HepG2 (cell line): ENCODE measurements around the gene MMP24OS. TPM values are rescaled to one million over a fixed set of nuclear protein-coding genes. Genes with fewer than 3 reads are reported as not detected.

ENCODE experiments used
- CTCF ChIP-seq: sonication (generic); formaldehyde crosslinking; IDR thresholded peaks from 2 replicates; pipeline ENCODE4 v1.5.0; 2020; ENCODE audit warnings: mild to moderate bottlenecking, missing genetic modification reagents, moderate library complexity
- HNRNPH1 ChIP-seq: fragments of 200-400 bp; formaldehyde crosslinking; optimal IDR thresholded peaks from 2 replicates; pipeline ENCODE3; 2017; ENCODE audit warnings: mild to moderate bottlenecking, low read depth, low read length
- KMT2B ChIP-seq: IDR thresholded peaks from 2 replicates; pipeline ENCODE4 v1.6.1; 2016; ENCODE audit warnings: missing genetic modification reagents, missing compliant biosample characterization
- NFYC ChIP-seq: IDR thresholded peaks from 2 replicates; pipeline ENCODE4 v1.6.1; 2016; ENCODE audit warnings: missing genetic modification reagents, missing compliant biosample characterization
- SMARCE1 ChIP-seq: fragments of 450-650 bp; IDR thresholded peaks from 2 replicates; pipeline ENCODE4 v1.6.1; 2017; ENCODE audit warnings: borderline replicate concordance
- SMYD3 ChIP-seq: sonication (generic); formaldehyde crosslinking; IDR thresholded peaks from 2 replicates; pipeline ENCODE4 v1.8.1; 2023; ENCODE audit warnings: mild to moderate bottlenecking, missing genetic modification reagents
- SNAPC4 ChIP-seq: sonication (generic); formaldehyde crosslinking; IDR thresholded peaks from 2 replicates; pipeline ENCODE4 v1.4.0; 2020; ENCODE audit warnings: mild to moderate bottlenecking, missing genetic modification reagents
- ZBTB42 ChIP-seq: sonication (generic); formaldehyde crosslinking; IDR thresholded peaks from 2 replicates; pipeline ENCODE4 v1.5.0; 2020; ENCODE audit warnings: mild to moderate bottlenecking, missing genetic modification reagents
- ZFP1 ChIP-seq: IDR thresholded peaks from 2 replicates; pipeline ENCODE4 v1.6.1; 2016
- ZNF460 ChIP-seq: sonication (generic); formaldehyde crosslinking; IDR thresholded peaks from 2 replicates; pipeline ENCODE4 v1.5.1; 2020; ENCODE audit warnings: missing genetic modification reagents, mild to moderate bottlenecking, borderline replicate concordance
- ZNF777 ChIP-seq: sonication (generic); formaldehyde crosslinking; IDR thresholded peaks from 2 replicates; pipeline ENCODE4 v1.4.0; 2020; ENCODE audit warnings: missing genetic modification reagents
- ZSCAN5A ChIP-seq: sonication (generic); formaldehyde crosslinking; IDR thresholded peaks from 2 replicates; pipeline ENCODE4 v1.8.0; 2022; ENCODE audit warnings: mild to moderate bottlenecking, missing genetic modification reagents, borderline replicate concordance
- polyA plus RNA-seq, 8 experiments: library from polyadenylated mRNA; depleted of rRNA in 3 of 8; stranded (reverse) in 7 of 8; unstranded in 1 of 8; fragments of >200 nt; fragmentation: Illumina TruSeq in 4 of 8; extraction: Trizol in 4 of 8; gene quantifications; 2 replicates each; pipeline versions ENCODE4 v1.2.1 to v1.2.3, GENCODE V29; 2011 to 2016; ENCODE audit warnings: low read depth in 4 of 8, missing spikeins in 1 of 8, mixed read lengths in 1 of 8; ENCODE audit not compliant: insufficient read depth in 1 of 8
- total RNA-seq, 5 experiments: library from RNA; depleted of rRNA; stranded (reverse); fragments of >200 nt; fragmentation: Illumina TruSeq; extraction: Trizol; gene quantifications; 2 replicates each; pipeline ENCODE4 v1.2.3, GENCODE V29; 2016; ENCODE audit warnings: low read depth in 1 of 5
- TF ChIP-seq, protein P1 (sequence below): fragments of 450-650 bp; IDR thresholded peaks from 2 replicates; pipeline ENCODE4 v1.6.1; 2017; ENCODE audit warnings: mild to moderate bottlenecking
- TF ChIP-seq, protein P2 (sequence below): sonication (generic); formaldehyde crosslinking; IDR thresholded peaks from 2 replicates; pipeline ENCODE4 v1.4.0; 2020; ENCODE audit warnings: missing genetic modification reagents
- TF ChIP-seq, protein P3 (sequence below): sonication (generic); formaldehyde crosslinking; IDR thresholded peaks from 2 replicates; pipeline ENCODE4 v1.5.0; 2020; ENCODE audit warnings: missing genetic modification reagents, mild to moderate bottlenecking, borderline replicate concordance

The MMP24OS gene
- total and polyA plus RNA-seq, 2 of the 13 experiments (the other 11 are each of a cell fraction or from before 2014, with no cell fraction given): 6.0 to 8.5 TPM

- TF ChIP-seq SNAPC4 (CRISPR knock-in tag) (no peak), ZSCAN5A (no peak), ZNF460 (no peak), SMYD3 (CRISPR knock-in tag) (no peak), HNRNPH1 (no peak), ZFP1 (CRISPR knock-in tag) (no peak), ZNF777 (CRISPR knock-in tag) (no peak), CTCF (CRISPR knock-in tag) (no peak), NFYC (CRISPR knock-in tag) (no peak), KMT2B (CRISPR knock-in tag) (no peak), SMARCE1 (no peak), ZBTB42 (no peak)
- TF ChIP-seq, protein P1, sequence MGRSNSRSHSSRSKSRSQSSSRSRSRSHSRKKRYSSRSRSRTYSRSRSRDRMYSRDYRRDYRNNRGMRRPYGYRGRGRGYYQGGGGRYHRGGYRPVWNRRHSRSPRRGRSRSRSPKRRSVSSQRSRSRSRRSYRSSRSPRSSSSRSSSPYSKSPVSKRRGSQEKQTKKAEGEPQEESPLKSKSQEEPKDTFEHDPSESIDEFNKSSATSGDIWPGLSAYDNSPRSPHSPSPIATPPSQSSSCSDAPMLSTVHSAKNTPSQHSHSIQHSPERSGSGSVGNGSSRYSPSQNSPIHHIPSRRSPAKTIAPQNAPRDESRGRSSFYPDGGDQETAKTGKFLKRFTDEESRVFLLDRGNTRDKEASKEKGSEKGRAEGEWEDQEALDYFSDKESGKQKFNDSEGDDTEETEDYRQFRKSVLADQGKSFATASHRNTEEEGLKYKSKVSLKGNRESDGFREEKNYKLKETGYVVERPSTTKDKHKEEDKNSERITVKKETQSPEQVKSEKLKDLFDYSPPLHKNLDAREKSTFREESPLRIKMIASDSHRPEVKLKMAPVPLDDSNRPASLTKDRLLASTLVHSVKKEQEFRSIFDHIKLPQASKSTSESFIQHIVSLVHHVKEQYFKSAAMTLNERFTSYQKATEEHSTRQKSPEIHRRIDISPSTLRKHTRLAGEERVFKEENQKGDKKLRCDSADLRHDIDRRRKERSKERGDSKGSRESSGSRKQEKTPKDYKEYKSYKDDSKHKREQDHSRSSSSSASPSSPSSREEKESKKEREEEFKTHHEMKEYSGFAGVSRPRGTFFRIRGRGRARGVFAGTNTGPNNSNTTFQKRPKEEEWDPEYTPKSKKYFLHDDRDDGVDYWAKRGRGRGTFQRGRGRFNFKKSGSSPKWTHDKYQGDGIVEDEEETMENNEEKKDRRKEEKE: no peak
- TF ChIP-seq, protein P2, sequence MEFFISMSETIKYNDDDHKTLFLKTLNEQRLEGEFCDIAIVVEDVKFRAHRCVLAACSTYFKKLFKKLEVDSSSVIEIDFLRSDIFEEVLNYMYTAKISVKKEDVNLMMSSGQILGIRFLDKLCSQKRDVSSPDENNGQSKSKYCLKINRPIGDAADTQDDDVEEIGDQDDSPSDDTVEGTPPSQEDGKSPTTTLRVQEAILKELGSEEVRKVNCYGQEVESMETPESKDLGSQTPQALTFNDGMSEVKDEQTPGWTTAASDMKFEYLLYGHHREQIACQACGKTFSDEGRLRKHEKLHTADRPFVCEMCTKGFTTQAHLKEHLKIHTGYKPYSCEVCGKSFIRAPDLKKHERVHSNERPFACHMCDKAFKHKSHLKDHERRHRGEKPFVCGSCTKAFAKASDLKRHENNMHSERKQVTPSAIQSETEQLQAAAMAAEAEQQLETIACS (CRISPR knock-in tag): 0 out of 2 replicates have a peak, but pooled peaks have one; percentile 43
- TF ChIP-seq, protein P3, sequence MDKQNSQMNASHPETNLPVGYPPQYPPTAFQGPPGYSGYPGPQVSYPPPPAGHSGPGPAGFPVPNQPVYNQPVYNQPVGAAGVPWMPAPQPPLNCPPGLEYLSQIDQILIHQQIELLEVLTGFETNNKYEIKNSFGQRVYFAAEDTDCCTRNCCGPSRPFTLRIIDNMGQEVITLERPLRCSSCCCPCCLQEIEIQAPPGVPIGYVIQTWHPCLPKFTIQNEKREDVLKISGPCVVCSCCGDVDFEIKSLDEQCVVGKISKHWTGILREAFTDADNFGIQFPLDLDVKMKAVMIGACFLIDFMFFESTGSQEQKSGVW (CRISPR knock-in tag): no peak
Observed at GRCh38 chr20:35293303-35294292, 15.7 kb upstream of the MMP24OS start (continued).
